ENCODE measurements around the gene TATDN2.
"Not testable (repeated sequence)": the region's sequence is repeated elsewhere in the genome, so short reads cannot be mapped to it uniquely, and the experiment has no call there.

The TATDN2 gene

DNA sequence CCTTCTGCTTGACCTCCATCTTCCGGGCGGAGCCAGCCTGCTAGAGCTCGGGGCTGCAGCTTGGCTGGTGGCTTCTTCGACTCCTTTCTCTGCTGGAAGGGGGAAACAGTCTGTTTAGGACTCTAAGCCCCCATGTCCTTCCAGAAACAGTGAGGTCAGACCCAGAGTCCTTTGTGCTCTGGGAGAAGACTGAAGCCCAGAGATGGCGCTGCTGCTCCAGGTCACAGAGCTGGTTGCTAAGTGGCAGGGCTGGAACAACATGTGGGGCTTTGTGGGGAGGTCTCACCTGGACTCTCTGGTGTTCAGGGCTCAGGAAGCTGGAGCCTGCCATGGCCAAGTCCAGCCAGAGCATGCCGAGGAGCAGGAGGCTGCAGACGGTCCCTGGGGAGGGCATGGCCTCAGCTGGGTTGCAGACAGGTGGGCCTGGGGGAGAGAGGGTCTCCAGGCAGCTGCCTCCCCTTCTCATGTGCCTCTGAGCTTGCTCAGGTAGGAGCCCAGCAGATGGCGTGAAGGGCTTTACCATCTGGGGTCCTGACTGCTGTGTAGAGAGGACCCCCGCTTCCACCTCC, 41.6 kb downstream of the TATDN2 start:
- DNase-seq (ENCODE audit: low read depth in 2 of 2) = no peak

DNA sequence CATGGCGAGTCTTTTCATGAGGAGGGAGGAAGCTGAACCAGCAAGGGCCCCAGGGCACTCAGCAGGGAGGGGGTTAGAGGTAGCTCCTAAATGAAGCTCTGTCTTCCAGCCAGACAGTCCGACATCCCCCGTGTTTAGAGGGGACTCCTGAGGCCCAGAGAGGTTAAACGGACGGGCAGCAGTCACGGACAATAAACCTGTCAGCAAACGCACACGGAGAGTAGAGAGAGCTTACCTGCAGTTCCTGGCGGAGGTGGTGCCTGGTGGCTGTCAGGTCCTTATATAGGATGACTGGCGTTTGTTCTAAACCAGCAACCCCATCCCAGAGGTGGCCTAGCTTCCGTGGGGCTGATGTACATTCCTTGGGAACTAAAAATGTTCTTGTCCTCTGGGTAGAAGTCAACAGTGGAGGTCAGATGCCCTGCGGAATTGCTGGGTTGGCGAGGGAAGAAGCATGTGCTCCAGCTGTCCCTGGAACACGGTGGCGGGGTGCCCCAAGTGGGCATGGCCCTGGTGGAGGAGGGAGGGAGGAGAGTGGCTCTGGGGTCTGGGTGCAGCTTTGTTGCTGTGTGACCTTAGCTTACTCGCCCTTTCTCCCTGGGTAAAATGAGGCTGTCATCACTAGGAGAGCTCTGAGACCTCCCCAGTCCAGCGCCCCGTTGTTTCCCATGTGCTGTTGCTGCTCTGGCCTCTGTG, 42.4 kb downstream of the TATDN2 start:
- no peak for DNase-seq (ENCODE audit: low read depth in 2 of 2)

- no peak for DNase-seq (ENCODE audit: low read depth in 2 of 2)
These were observed 43.4 kb downstream of the TATDN2 start for GRCh38 chr3:10291641-10292040.

GRCh38 chr3:10292505-10293419, 44.5 kb downstream of the TATDN2 start, which contains the start of gene GHRL:
Gene GHRL, minus strand, starts transcription at chr3:10292947. Its CDS starts 2,767 bp downstream, at chr3:10290180.
- DNase-seq (ENCODE audit: low read depth in 2 of 2) = no peak

DNA sequence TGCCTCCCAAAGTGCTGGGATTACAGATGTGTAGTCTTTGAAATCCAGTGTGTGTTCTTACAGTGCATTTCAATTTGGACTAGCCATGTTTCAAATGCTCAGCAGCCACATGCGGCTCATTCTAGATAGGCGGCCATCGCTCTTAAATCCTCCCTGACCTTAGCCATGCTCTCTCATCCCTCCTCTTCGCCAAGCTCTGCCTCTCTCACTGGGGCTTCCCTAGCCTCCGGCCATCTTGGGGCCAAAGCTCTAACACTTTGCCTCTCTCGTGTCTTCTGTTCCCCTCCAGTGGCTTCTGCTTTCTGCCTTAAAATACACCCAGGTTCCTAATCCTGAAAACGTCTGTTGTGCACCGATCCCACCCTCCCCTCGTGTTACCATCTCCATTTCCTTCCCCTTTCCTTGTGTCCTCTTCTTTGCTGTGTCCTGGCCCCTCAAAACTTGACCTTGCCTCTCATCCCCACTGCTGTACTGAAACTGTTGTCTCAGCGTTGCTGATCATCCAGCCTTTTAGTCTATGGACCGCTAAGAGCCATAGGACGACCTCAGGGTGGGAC, 45.8 kb downstream of the TATDN2 start:
- no peak for DNase-seq (ENCODE audit: low read depth in 2 of 2)

DNA sequence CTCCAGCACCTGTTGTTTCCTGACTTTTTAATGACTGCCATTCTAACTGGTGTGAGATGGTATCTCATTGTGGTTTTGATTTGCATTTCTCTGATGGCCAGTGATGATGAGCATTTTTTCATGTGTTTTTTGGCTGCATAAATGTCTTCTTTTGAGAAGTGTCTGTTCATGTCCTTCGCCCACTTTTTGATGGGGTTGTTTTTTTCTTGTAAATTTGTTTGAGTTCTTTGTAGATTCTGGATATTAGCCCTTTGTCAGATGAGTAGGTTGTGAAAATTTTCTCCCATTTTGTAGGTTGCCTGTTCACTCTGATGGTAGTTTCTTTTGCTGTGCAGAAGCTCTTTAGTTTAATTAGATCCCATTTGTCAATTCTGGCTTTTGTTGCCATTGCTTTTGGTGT, 49.8 kb downstream of the TATDN2 start:
- not testable (repeated sequence) for DNase-seq (ENCODE audit: low read depth in 2 of 2)

DNA sequence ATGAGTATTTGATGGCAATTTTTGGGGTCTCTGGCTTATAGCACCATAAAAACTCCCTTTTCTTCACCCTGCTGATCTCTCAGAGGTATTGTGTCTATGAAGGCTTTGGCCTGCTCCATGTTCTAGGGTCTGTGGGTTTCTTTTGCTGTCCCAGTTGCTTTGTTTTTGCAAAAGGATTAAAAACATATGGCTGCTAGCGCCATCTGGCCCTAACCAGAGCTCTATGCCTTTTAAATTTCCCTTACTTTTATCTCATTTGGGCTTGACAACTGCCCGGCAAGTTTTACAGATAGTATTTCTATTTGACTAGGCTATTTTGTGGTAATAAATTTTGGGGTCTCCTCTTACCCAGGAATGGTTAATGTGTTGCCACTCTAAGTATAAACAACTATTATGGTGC, 50.9 kb downstream of the TATDN2 start:
- DNase-seq (ENCODE audit: low read depth in 2 of 2) = no peak

DNA sequence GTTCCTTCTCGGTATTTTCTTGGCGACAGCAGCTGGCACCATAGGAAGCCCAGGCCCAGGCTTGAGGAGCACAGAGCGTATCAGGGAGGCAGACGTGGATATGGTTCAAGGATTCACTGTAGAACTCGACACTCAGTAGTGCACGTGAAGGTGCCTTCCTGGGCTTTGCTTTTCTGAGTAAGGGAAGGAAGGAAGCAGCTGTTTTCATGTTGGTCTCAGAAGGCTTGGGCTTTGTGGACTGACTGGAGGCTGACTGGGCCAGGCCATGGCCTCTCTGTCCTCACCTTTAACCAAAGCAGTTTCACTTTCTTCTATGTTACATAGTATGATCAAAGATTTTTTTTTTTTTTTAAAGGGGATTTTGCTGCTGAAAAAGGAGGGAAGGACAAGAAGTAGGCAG, 51.4 kb downstream of the TATDN2 start:
- DNase-seq (ENCODE audit: low read depth in 2 of 2) = no peak

DNA sequence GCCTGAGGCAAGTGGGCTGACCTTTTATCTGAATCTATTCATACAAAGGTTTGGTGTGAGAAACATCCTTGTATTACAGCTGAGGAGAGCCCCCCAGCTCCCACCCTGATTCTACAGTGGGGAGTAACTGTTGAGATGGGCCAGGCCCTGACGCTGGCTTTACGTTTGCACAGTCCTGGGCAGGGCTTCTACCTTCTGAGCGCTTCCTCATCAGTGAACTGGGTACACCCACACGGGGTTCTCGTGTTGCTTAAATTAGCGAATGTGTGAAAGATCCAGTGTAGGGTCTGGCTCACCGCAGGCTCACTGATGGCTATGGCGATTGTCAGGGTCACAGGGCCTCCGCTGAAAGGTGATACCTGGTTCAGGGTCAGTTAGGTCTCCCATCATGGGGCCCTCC, 51.8 kb downstream of the TATDN2 start:
- DNase-seq (ENCODE audit: low read depth in 2 of 2) = no peak

DNA sequence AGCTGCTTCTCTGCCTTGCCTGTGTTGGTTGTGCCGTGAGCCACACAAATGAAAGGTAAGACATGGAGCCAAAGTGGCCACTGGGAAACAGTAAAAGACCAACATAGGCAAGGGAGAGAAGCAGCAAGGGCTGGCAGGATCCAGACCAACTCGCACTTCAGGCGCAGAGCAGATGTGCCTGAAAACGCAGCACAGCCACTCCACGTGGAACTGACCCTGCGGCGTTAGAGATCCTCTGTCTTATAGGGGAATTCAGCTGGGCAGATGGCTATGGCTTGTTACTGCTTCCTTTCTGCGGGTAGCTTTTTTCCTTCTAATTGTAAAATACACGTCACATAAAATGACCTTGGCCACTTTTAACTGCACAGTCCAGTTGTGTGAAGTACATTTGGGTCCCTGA, 54.8 kb downstream of the TATDN2 start:
- no peak for DNase-seq (ENCODE audit: low read depth in 2 of 2)

DNA sequence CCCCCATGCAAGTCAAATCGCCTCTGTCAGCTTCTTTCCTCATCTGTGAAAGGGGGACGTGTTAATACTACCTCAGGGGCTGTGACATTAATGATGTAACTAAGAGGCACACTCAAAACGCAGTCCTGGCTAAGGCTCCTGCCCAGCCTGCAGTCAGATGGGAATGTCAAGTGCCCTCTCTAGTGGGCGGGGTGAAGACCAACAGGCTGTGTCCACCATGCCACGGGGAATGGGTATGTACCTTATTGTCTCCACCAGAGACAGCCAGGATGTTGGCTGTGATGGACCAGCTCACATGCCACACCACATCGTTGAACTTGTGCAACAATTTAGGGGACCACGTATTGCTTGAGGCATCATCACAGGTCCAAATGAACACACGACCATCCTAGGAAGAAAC, 55.5 kb downstream of the TATDN2 start:
- no peak for DNase-seq (ENCODE audit: low read depth in 2 of 2)

- DNase-seq (ENCODE audit: low read depth in 2 of 2) = no peak
These were observed 56.6 kb downstream of the TATDN2 start for GRCh38 chr3:10304905-10305304.

- DNase-seq (ENCODE audit: low read depth in 2 of 2) = no peak
These were observed 57.2 kb downstream of the TATDN2 start for GRCh38 chr3:10305331-10305902.

DNA sequence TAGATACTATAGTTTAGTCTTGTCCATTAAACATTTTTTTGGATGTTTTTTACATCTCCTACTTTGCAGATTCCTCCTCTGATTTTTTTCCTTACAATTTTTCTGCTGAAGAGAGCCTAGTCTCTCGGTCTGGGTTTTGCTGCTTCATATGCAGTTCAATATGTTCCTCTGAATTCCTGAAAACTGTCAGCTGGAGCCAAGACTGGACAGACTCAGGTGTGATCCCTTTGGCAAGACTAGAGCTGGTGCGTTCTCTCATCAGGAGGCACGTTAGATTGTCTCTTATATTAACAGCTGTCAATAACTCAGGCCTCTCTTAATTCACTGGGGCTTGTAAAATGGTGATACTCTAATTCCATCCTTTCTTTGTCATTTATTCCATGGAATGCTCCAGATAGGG, 57.9 kb downstream of the TATDN2 start:
- no peak for DNase-seq (ENCODE audit: low read depth in 2 of 2)

DNA sequence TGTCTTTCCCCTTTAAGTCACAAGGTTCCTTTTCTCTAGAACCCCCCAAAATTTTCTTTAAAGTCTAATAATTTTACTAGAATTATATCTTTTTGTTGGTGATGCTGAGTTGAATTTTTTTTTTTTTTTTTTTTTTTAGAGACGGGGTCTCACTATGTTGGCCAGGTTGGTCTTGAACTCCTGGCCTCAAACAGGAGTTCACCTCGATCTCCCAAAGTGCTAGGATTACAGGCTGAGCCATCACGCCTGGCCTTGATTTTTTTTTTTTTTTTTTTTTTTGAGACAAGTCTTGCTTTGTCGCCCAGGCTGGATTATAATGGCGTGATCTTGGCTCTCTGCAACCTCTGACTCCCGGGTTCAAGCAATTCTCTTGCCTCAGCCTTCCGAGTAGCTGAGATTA, 60.4 kb downstream of the TATDN2 start:
- DNase-seq (ENCODE audit: low read depth in 2 of 2) = no peak

GRCh38 chr3:10309736-10310135, 61.5 kb downstream of the TATDN2 start:
- no peak for DNase-seq (ENCODE audit: low read depth in 2 of 2)

DNA sequence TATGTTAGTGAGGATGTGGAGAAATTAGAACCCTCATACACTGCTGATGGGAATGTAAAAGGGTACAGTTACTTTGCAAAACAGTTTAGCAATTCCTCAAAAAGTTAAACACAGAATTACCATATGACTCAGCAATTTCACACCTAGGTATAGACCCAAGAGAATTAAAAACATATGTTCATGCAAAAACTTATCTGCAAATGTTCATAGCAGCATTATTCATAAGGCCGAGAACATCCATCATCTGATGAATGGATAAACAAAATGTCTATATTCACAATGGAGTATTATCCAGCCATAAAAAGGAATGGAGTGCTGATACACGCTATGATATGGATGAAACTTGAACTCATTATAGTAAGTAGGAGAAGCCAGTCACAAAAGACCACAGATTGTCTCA, 62.3 kb downstream of the TATDN2 start:
- no peak for DNase-seq (ENCODE audit: low read depth in 2 of 2)

DNA sequence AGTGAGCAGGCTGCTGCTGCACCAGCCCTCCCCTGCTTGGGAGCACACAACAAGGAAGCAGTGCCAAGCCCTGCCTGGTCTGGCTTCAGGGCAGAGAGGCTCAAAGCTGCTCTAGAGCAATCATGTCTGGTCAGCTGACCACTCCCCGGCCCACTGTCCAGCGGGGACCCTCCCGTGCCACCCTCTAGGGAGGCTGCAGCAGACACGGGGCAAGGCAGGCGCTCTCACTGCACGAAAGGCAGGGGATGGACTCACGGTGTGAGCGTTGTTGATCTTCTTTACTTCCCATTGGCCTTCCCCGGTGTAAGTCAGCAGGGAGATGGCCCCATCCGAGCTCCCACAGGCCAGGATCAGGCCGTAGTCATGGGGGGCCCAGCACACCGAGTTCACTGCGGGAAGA, 63.5 kb downstream of the TATDN2 start:
- DNase-seq (ENCODE audit: low read depth in 2 of 2) = no peak

- no peak for DNase-seq (ENCODE audit: low read depth in 2 of 2)
These were observed 64.1 kb downstream of the TATDN2 start for GRCh38 chr3:10312391-10312790.

DNA sequence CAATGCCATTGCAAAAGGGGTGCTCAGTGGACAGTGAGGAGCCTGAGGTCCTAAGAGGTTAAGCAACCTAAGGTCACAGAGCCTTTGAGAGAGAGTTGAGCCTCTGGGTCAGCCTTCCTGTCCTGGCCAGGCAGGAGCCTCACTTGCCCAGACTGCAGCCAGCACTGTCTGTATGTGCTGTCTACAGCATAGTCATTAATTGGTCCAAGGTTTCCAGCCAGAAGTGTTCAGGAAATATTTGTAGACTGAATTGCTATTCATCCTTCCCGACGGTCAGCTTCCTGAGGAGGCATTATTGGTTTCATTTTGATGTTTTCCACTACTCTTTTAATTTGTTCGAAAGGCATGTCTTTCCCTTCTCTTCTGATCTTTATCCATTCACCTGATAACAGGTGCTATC, 64.6 kb downstream of the TATDN2 start:
- no peak for DNase-seq (ENCODE audit: low read depth in 2 of 2)

- no peak for DNase-seq (ENCODE audit: low read depth in 2 of 2)
These were observed 66.8 kb downstream of the TATDN2 start for GRCh38 chr3:10315101-10315500.

DNA sequence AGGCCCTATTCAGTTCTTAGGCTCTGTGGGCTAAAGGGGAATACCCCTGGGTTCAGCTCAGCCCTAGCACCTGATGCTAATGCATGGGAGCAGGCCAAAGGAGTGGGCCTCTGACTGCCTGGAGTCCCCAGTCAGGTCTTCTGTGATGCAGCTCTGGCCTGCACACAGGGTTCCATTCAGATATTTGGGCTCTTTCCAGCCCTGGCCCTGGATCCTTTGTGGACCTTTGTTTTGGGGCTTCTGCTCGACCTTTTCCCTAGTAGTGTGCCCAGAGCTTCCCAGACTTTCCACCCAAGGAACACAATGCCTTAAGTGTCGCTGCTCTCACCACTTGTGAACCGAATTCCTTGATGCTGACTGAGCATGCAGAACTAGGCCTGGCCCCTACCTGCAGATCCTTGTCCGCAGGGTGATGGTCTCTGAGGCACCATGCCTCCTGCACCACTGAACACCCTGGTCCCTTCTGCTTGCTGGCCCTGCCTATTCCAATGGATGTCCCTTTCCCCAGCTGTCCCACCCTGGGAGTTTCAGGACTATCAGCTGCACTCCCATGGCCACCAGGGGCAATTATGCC, 67.6 kb downstream of the TATDN2 start:
- DNase-seq (ENCODE audit: low read depth in 2 of 2) = no peak
